Measurements from ENCODE around the gene TBC1D32. TPM values are rescaled to one million over a fixed set of nuclear protein-coding genes. Genes with fewer than 3 reads are reported as not detected.

The TBC1D32 gene
- total and polyA plus RNA-seq, 5 donors from 2014 or later, result 2.2 to 6.0 (median 3.0) TPM

DNA sequence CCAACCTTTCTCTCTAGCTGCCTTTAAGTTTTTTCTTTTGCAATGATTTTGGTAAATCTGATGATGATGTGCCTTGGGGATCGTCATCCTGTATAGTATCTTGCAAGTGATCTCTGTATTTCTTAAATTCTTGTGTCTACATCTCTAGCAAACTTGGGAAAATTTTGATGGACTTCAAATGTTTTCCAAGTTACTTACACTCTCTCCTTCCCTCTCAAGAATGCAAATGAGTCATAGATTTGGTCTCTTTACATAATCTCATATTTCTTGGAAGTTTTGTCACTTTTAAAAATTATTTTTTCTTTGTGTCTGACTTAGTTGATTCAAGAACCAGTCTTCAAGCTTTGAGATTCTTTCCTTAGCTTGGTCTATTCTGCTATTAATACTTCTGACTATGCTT lies 176.4 kb downstream of the TBC1D32 start:
- ATAC-seq (ENCODE audit: low read depth in 2 of 2), result no peak

DNA sequence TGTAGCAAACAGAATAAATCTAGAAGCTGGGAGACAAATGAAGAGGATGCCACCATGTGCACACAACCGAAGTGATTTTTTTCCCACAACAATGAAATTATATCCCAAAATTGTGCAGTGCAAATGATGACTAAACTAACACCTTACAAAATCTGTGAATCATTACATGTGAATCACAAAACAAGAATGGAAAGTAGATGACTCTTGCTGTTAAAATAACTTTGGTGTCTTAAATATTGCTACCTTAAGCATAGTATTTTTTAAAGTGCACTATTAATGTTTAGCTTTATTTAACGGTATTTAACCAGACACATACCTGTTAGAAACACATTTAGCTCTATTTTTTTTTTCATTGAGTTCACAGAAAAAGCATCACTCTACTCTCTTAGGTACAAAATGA lies 190.8 kb downstream of the TBC1D32 start:
- H3K27me3 ChIP-seq (ENCODE audit: control insufficient read depth, insufficient read depth, low read length), result no peaks in the 10 kb centered on the region
- no peaks in the 10 kb centered on the region for H3K4me1 ChIP-seq (ENCODE audit: control insufficient read depth, insufficient read depth, low read length, poor library complexity, severe bottlenecking)
- peaks cover 0 to 8% of the 10 kb centered on the region in 2 experiments for H3K9me3 ChIP-seq (ENCODE audit: control insufficient read depth in 2 of 2, low read length in 2 of 2)
- H3K4me3 Mint-ChIP-seq, result no peak overlapping the region
- no peak overlapping the region for H3K4me3 ChIP-seq (ENCODE audit: low read depth, low read length)
- no peak overlapping the region for H3K27ac ChIP-seq (ENCODE audit: insufficient read depth, low read length, poor library complexity, severe bottlenecking)
- H3K27me3 Mint-ChIP-seq, result no peaks in the 10 kb centered on the region
- no peak overlapping the region for H3K27ac Mint-ChIP-seq
- DNase-seq (no peak), ATAC-seq (ENCODE audit: low read depth in 2 of 2) (no peak)
- H3K36me3 ChIP-seq (ENCODE audit: control insufficient read depth, insufficient read depth, low read length), result no peaks in the 10 kb centered on the region
- no peaks in the 10 kb centered on the region for H3K4me1 Mint-ChIP-seq
- H3K9me3 Mint-ChIP-seq, result peaks cover 0 to 13% (median 6%) of the 10 kb centered on the region in 7 donors
- H3K36me3 Mint-ChIP-seq, result peaks cover 10% of the 10 kb centered on the region

More for the DNA sequence above, 176.4 kb downstream of the TBC1D32 start:
- H3K4me1 Mint-ChIP-seq, result no peaks in the 10 kb centered on the region
- DNase-seq, result no peak
- H3K9me3 ChIP-seq (ENCODE audit: control insufficient read depth in 2 of 2, low read length in 2 of 2), result peaks cover 2 to 14% of the 10 kb centered on the region in 2 experiments
- no peaks in the 10 kb centered on the region for H3K27me3 Mint-ChIP-seq
- peaks cover 11% of the 10 kb centered on the region for H3K36me3 ChIP-seq (ENCODE audit: control insufficient read depth, insufficient read depth, low read length)
- H3K27me3 ChIP-seq (ENCODE audit: control insufficient read depth, insufficient read depth, low read length), result no peaks in the 10 kb centered on the region
- no peak overlapping the region for H3K27ac Mint-ChIP-seq
- peaks cover 5 to 49% (median 16%) of the 10 kb centered on the region in 7 donors for H3K9me3 Mint-ChIP-seq
- H3K4me1 ChIP-seq (ENCODE audit: control insufficient read depth, insufficient read depth, low read length, poor library complexity, severe bottlenecking), result no peaks in the 10 kb centered on the region
- H3K4me3 ChIP-seq (ENCODE audit: low read depth, low read length), result no peak overlapping the region
- no peak overlapping the region for H3K4me3 Mint-ChIP-seq
- peaks cover 61% of the 10 kb centered on the region for H3K36me3 Mint-ChIP-seq
- H3K27ac ChIP-seq (ENCODE audit: insufficient read depth, low read length, poor library complexity, severe bottlenecking), result no peak overlapping the region

DNA sequence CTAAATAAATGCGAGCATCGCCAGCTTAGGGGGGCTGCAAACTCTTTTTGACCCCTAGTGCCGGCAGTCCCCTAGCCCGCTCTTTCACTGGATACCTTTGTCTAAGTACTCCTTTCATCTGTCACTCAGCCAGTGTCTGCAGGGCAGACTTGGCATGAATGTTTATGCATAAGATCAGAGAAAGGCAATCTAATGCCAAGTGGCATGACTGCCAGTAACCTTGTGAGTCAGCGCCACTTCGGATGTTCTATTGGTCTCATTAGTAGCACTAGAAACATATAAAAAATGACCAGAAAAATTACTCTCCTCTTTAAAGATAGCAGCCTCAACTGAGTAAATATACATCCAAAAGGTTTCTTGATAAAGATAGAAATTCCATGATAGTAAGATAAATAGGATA lies 192.2 kb downstream of the TBC1D32 start:
- peaks cover 10% of the 10 kb centered on the region for H3K36me3 Mint-ChIP-seq
- no peak for DNase-seq
- peaks cover 0 to 12% (median 2%) of the 10 kb centered on the region in 7 donors for H3K9me3 Mint-ChIP-seq
- no peaks in the 10 kb centered on the region for H3K27me3 Mint-ChIP-seq
- Histone ChIP-seq H3K36me3 (ENCODE audit: control insufficient read depth, insufficient read depth, low read length) (no peaks in the 10 kb centered on the region), H3K4me3 (ENCODE audit: low read depth, low read length) (no peak overlapping the region), H3K27me3 (ENCODE audit: control insufficient read depth, insufficient read depth, low read length) (no peaks in the 10 kb centered on the region), H3K4me1 (ENCODE audit: control insufficient read depth, insufficient read depth, low read length, poor library complexity, severe bottlenecking) (no peaks in the 10 kb centered on the region), H3K9me3 (ENCODE audit: control insufficient read depth in 2 of 2, low read length in 2 of 2) (peaks cover 0 to 8% of the 10 kb centered on the region in 2 experiments), H3K27ac (ENCODE audit: insufficient read depth, low read length, poor library complexity, severe bottlenecking) (no peak overlapping the region)
- no peak for ATAC-seq (ENCODE audit: low read depth in 2 of 2)
- H3K27ac Mint-ChIP-seq, result no peak overlapping the region
- no peaks in the 10 kb centered on the region for H3K4me1 Mint-ChIP-seq
- no peak overlapping the region for H3K4me3 Mint-ChIP-seq

DNA sequence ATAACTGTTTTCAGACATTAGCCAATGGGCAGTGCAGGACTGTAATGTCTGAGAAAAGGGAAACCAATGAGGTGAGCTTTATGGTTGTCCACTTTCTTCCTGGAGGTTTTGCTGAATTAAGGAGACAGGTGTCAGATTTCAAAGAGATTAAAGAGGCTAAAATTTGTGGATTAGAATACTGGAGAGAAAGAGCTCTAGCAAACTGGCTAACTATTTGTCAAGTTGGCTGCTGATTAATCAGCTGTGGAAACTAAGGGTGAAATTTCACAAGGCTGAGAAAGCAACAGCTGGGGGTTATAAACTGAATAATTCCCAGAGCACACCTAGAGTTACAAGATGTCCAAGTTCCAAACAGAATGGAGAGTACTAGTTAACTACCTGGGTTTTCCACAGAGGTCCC lies 198.9 kb downstream of the TBC1D32 start:
- no peaks in the 10 kb centered on the region for H3K27me3 Mint-ChIP-seq
- H3K27me3 ChIP-seq (ENCODE audit: control insufficient read depth, insufficient read depth, low read length), result no peaks in the 10 kb centered on the region
- peaks cover 10% of the 10 kb centered on the region for H3K36me3 Mint-ChIP-seq
- ATAC-seq (ENCODE audit: low read depth in 2 of 2) (no peak), DNase-seq (no peak)
- no peaks in the 10 kb centered on the region for H3K4me1 Mint-ChIP-seq
- H3K4me1 ChIP-seq (ENCODE audit: control insufficient read depth, insufficient read depth, low read length, poor library complexity, severe bottlenecking), result no peaks in the 10 kb centered on the region
- H3K4me3 Mint-ChIP-seq, result no peak overlapping the region
- H3K27ac ChIP-seq (ENCODE audit: insufficient read depth, low read length, poor library complexity, severe bottlenecking), result no peak overlapping the region
- peaks cover 0 to 2% (median 0%) of the 10 kb centered on the region in 7 donors for H3K9me3 Mint-ChIP-seq
- no peak overlapping the region for H3K4me3 ChIP-seq (ENCODE audit: low read depth, low read length)
- no peaks in the 10 kb centered on the region for H3K9me3 ChIP-seq (ENCODE audit: control insufficient read depth in 2 of 2, low read length in 2 of 2)
- H3K27ac Mint-ChIP-seq, result no peak overlapping the region
- no peaks in the 10 kb centered on the region for H3K36me3 ChIP-seq (ENCODE audit: control insufficient read depth, insufficient read depth, low read length)

DNA sequence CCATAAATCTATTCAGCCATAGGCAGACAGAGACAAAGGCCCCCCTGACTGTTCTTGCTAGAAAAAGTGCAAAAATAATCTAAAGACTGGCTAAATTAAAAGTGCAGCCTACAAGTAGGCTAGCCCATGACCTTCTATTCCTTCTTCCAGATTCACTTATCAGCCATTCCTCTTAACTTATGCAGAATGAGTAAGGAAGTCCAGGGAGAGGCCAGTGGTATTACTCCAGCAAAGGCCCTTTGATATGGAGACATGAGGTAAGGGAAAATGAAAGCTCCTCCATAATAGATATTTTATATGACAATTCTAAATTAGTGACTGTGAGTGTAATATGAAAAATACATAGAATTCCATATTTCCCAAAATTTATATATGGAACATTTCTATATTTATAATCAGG lies 199.4 kb downstream of the TBC1D32 start:
- ATAC-seq (ENCODE audit: low read depth in 2 of 2), result no peak
- Mint-ChIP-seq H3K4me1 (no peaks in the 10 kb centered on the region), H3K36me3 (peaks cover 10% of the 10 kb centered on the region), H3K27me3 (no peaks in the 10 kb centered on the region), H3K4me3 (no peak overlapping the region), H3K27ac (no peak overlapping the region), H3K9me3 (peaks cover 0 to 2% (median 0%) of the 10 kb centered on the region in 7 donors)
- Histone ChIP-seq H3K4me1 (ENCODE audit: control insufficient read depth, insufficient read depth, low read length, poor library complexity, severe bottlenecking) (no peaks in the 10 kb centered on the region), H3K9me3 (ENCODE audit: control insufficient read depth in 2 of 2, low read length in 2 of 2) (no peaks in the 10 kb centered on the region), H3K4me3 (ENCODE audit: low read depth, low read length) (no peak overlapping the region), H3K36me3 (ENCODE audit: control insufficient read depth, insufficient read depth, low read length) (no peaks in the 10 kb centered on the region), H3K27me3 (ENCODE audit: control insufficient read depth, insufficient read depth, low read length) (no peaks in the 10 kb centered on the region), H3K27ac (ENCODE audit: insufficient read depth, low read length, poor library complexity, severe bottlenecking) (no peak overlapping the region)
- no peak for DNase-seq

DNA sequence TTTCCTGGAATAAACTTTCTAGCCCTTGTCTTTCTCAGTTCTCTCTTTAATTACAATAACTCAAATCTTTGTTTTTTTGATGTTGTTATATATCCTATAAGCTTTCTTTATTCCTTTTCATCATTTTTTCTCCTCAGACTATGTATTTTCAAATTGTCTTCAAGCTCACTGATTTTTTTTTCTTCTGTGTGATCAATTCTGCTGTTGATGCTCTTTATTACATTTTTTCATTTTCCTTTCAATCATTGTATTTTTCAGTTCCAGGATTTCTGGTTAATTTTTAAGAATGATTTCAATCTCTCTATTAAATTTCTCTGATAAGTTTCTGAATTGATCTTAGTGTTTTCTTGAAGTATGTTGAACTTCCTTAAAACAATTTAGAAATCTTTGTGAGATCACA lies 209.7 kb downstream of the TBC1D32 start:
- Mint-ChIP-seq H3K9me3 (peaks cover 0 to 20% (median 7%) of the 10 kb centered on the region in 7 donors), H3K4me1 (no peaks in the 10 kb centered on the region), H3K27ac (no peak overlapping the region), H3K27me3 (no peaks in the 10 kb centered on the region), H3K4me3 (no peak overlapping the region), H3K36me3 (peaks cover 23% of the 10 kb centered on the region)
- DNase-seq (no peak), ATAC-seq (ENCODE audit: low read depth in 2 of 2) (no peak)
- Histone ChIP-seq H3K4me1 (ENCODE audit: control insufficient read depth, insufficient read depth, low read length, poor library complexity, severe bottlenecking) (no peaks in the 10 kb centered on the region), H3K27ac (ENCODE audit: insufficient read depth, low read length, poor library complexity, severe bottlenecking) (no peak overlapping the region), H3K36me3 (ENCODE audit: control insufficient read depth, insufficient read depth, low read length) (peaks cover 8% of the 10 kb centered on the region), H3K9me3 (ENCODE audit: control insufficient read depth in 2 of 2, low read length in 2 of 2) (peaks cover 12 to 18% of the 10 kb centered on the region in 2 experiments), H3K4me3 (ENCODE audit: low read depth, low read length) (no peak overlapping the region), H3K27me3 (ENCODE audit: control insufficient read depth, insufficient read depth, low read length) (no peaks in the 10 kb centered on the region)

DNA sequence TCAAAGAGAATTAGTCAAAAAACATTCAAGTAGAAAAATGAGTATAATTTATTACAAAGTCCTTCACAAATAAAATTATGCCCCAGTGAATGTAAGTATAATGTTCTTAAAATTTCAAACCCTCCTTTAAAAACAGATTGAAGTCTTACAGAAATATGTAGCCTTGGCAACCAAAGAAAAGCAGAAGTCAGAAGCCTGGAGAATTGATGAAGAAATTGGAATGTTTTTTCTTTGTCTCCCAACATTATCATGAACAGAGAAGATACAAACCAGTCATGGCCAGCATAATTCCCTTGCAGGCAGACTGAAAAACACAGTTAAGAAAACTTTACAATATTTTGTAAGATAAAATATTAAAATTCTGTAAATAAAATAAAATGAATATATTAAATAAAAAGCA lies 221.9 kb downstream of the TBC1D32 start:
- Histone ChIP-seq H3K27me3 (ENCODE audit: control insufficient read depth, insufficient read depth, low read length) (no peaks in the 10 kb centered on the region), H3K4me3 (ENCODE audit: low read depth, low read length) (no peak overlapping the region), H3K9me3 (ENCODE audit: control insufficient read depth in 2 of 2, low read length in 2 of 2) (no peaks in the 10 kb centered on the region), H3K27ac (ENCODE audit: insufficient read depth, low read length, poor library complexity, severe bottlenecking) (no peak overlapping the region), H3K4me1 (ENCODE audit: control insufficient read depth, insufficient read depth, low read length, poor library complexity, severe bottlenecking) (no peaks in the 10 kb centered on the region), H3K36me3 (ENCODE audit: control insufficient read depth, insufficient read depth, low read length) (no peaks in the 10 kb centered on the region)
- ATAC-seq (ENCODE audit: low read depth in 2 of 2), result no peak
- peaks cover 7% of the 10 kb centered on the region for H3K36me3 Mint-ChIP-seq
- no peak overlapping the region for H3K4me3 Mint-ChIP-seq
- H3K4me1 Mint-ChIP-seq, result no peaks in the 10 kb centered on the region
- H3K9me3 Mint-ChIP-seq, result peaks cover 0 to 2% (median 0%) of the 10 kb centered on the region in 7 donors
- H3K27ac Mint-ChIP-seq, result no peak overlapping the region
- H3K27me3 Mint-ChIP-seq, result no peaks in the 10 kb centered on the region
- no peak for DNase-seq

DNA sequence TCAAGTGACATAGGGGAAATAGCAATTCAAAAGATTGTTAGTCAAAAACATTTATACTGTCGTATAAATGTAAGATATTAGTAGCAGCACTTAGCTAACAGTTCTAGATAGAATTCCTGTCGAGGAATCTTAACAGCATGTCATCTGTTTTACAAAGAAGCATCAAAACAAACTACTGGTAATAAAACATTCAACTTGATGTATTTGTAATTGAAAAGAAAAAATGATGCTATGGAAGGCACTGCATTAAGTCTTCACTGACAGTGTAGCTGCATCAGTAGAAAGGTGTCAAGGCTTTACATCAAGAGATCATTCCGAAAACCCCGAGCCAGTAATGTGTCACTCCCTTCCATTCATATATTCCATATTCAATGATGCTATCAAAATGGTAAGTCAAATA lies 223.5 kb downstream of the TBC1D32 start:
- no peaks in the 10 kb centered on the region for H3K36me3 ChIP-seq (ENCODE audit: control insufficient read depth, insufficient read depth, low read length)
- no peaks in the 10 kb centered on the region for H3K27me3 ChIP-seq (ENCODE audit: control insufficient read depth, insufficient read depth, low read length)
- peaks cover 0 to 2% (median 0%) of the 10 kb centered on the region in 7 donors for H3K9me3 Mint-ChIP-seq
- ATAC-seq (ENCODE audit: low read depth in 2 of 2), result no peak
- H3K4me1 ChIP-seq (ENCODE audit: control insufficient read depth, insufficient read depth, low read length, poor library complexity, severe bottlenecking), result no peaks in the 10 kb centered on the region
- DNase-seq, result no peak
- H3K27ac ChIP-seq (ENCODE audit: insufficient read depth, low read length, poor library complexity, severe bottlenecking), result no peak overlapping the region
- peaks cover 7% of the 10 kb centered on the region for H3K36me3 Mint-ChIP-seq
- no peaks in the 10 kb centered on the region for H3K9me3 ChIP-seq (ENCODE audit: control insufficient read depth in 2 of 2, low read length in 2 of 2)
- H3K4me3 ChIP-seq (ENCODE audit: low read depth, low read length), result no peak overlapping the region
- H3K27me3 Mint-ChIP-seq, result no peaks in the 10 kb centered on the region
- H3K27ac Mint-ChIP-seq, result no peak overlapping the region
- H3K4me3 Mint-ChIP-seq, result no peak overlapping the region
- H3K4me1 Mint-ChIP-seq, result no peaks in the 10 kb centered on the region
